Endothelial cell of umbilical vein (primary cell): ENCODE results near the gene SOWAHD. TPM values are rescaled to one million over a fixed set of nuclear protein-coding genes. Genes with fewer than 3 reads are reported as not detected.

ENCODE experiments used
- BruUV-seq: library from RNA; stranded (reverse); fragments of 400-500 nt; replicated peaks from 2 replicates; lab custom pipeline; 2021; lab: Mats Ljungman, UMichigan
- CTCF ChIA-PET: fragments of 300-600, 350-600 bp; sonication (Branson Sonifier 250); formaldehyde crosslinking; loops from one replicate; lab custom pipeline; 2021; ENCODE audit warnings: antibody characterized with exemption, inconsistent platforms; lab: Charles Lee
- POLR2A ChIA-PET: fragments of 300-600, 350-600 bp; sonication (Branson Sonifier 250); formaldehyde crosslinking; loops from one replicate; lab custom pipeline; 2021; ENCODE audit warnings: antibody characterized with exemption, inconsistent platforms; lab: Charles Lee
- DNase-seq: peaks from one replicate; pipeline ENCODE4 v3.0.0-alpha.2; 2011; ENCODE audit warnings: low read depth, low spot score
- FAIRE-seq: peaks from 2 replicates; lab custom pipeline; 2011; peaks lifted over from hg19 to GRCh38; lab: Jason Lieb, UNC
- H2AFZ ChIP-seq: 2 replicates; pipeline ENCODE4 v1.6.0; 2012; ENCODE audit warnings: low read depth, low read length, control low read depth, inconsistent platforms
- H3K27ac ChIP-seq: 2 replicates; pipeline ENCODE4 v1.5.1; 2011; ENCODE audit warnings: low read depth, mild to moderate bottlenecking, control low read depth, low read length, moderate library complexity; ENCODE audit not compliant: insufficient read depth
- H3K27me3 ChIP-seq, 2 experiments: 2 replicates each; pipeline versions ENCODE4 v1.6.0 to v1.6.1; 2011; ENCODE audit warnings: low read length in 2 of 2, mixed read lengths in 1 of 2; ENCODE audit not compliant: control insufficient read depth in 2 of 2, insufficient read depth in 2 of 2
- H3K36me3 ChIP-seq, 2 experiments: 2 replicates in 1 of 2; 3 replicates in 1 of 2; pipeline ENCODE4 v1.5.1; 2011; ENCODE audit warnings: low read length in 2 of 2, mild to moderate bottlenecking in 1 of 2, moderate library complexity in 1 of 2; ENCODE audit not compliant: control insufficient read depth in 2 of 2, insufficient read depth in 2 of 2; ENCODE audit errors: extremely low read depth in 1 of 2
- H3K4me1 ChIP-seq: 3 replicates; pipeline ENCODE4 v1.5.1; 2011; ENCODE audit warnings: mild to moderate bottlenecking, low read length; ENCODE audit not compliant: control insufficient read depth, insufficient read depth; ENCODE audit errors: extremely low read depth
- H3K4me2 ChIP-seq: 2 replicates; pipeline ENCODE4 v1.6.1; 2011; ENCODE audit warnings: low read length, control low read depth, mixed read lengths; ENCODE audit not compliant: insufficient read depth
- H3K4me3 ChIP-seq, 3 experiments: fragments of 200-600 bp in 1 of 3; sonication (generic), shearing (Covaris generic) in 1 of 3; replicated peaks in 1 of 3; 2 replicates each; pipeline ENCODE4 v1.5.1; 2011 to 2016; ENCODE audit warnings: control low read depth in 3 of 3, low read length in 3 of 3, mild to moderate bottlenecking in 2 of 3, inconsistent platforms in 1 of 3, low read depth in 1 of 3, moderate library complexity in 1 of 3; ENCODE audit not compliant: insufficient read depth in 1 of 3
- H3K79me2 ChIP-seq: 2 replicates; pipeline ENCODE4 v1.6.0; 2012; ENCODE audit warnings: low read length, inconsistent platforms; ENCODE audit not compliant: control insufficient read depth, insufficient read depth
- H3K9ac ChIP-seq: replicated peaks from 2 replicates; pipeline ENCODE3; 2011; ENCODE audit warnings: low read length, control low read depth; ENCODE audit not compliant: insufficient read depth; ENCODE audit errors: extremely low read depth
- H3K9me1 ChIP-seq: replicated peaks from 3 replicates; pipeline ENCODE4 v1.6.0; 2011; ENCODE audit warnings: mild to moderate bottlenecking, low read length; ENCODE audit not compliant: control insufficient read depth, insufficient read depth; ENCODE audit errors: extremely low read depth
- H3K9me3 ChIP-seq: replicated peaks from 2 replicates; pipeline ENCODE4 v1.5.1; 2012; ENCODE audit warnings: low read length, inconsistent platforms; ENCODE audit not compliant: control insufficient read depth, insufficient read depth
- H4K20me1 ChIP-seq: replicated peaks from 2 replicates; pipeline ENCODE3; 2011; ENCODE audit warnings: mild to moderate bottlenecking, low read length; ENCODE audit not compliant: control insufficient read depth, insufficient read depth; ENCODE audit errors: extremely low read depth
- EZH2 ChIP-seq: IDR thresholded peaks from 2 replicates; pipeline ENCODE4 v1.6.1; 2012; ENCODE audit warnings: borderline replicate concordance, low read depth, mild to moderate bottlenecking, moderate library complexity, low read length, inconsistent platforms; ENCODE audit not compliant: severe bottlenecking
- FOS ChIP-seq: IDR thresholded peaks from 2 replicates; pipeline ENCODE4 v1.6.1; 2011; ENCODE audit warnings: mild to moderate bottlenecking, low read length, moderate library complexity, borderline replicate concordance; ENCODE audit not compliant: insufficient read depth
- GATA2 ChIP-seq: IDR thresholded peaks from 2 replicates; pipeline ENCODE4 v1.7.0; 2011; ENCODE audit warnings: low read depth, mild to moderate bottlenecking, moderate library complexity, mixed read lengths, low read length; ENCODE audit not compliant: insufficient read length, insufficient read depth
- JUN ChIP-seq: IDR thresholded peaks from 2 replicates; pipeline ENCODE4 v1.6.1; 2011; ENCODE audit warnings: borderline replicate concordance, low read depth; ENCODE audit not compliant: insufficient read length, insufficient read depth
- MAX ChIP-seq: IDR thresholded peaks from 2 replicates; pipeline ENCODE4 v1.6.1; 2011; ENCODE audit not compliant: insufficient read depth, insufficient read length
- MYC ChIP-seq: IDR thresholded peaks from one replicate; pipeline ENCODE4 v1.6.1; 2011; ENCODE audit warnings: mild to moderate bottlenecking, low read depth, low read length
- POLR2A ChIP-seq: IDR thresholded peaks from 2 replicates; pipeline ENCODE4 v1.6.1; 2012; ENCODE audit warnings: low read depth, mild to moderate bottlenecking, control low read depth, low read length
- POLR2AphosphoS5 ChIP-seq: IDR thresholded peaks from 2 replicates; pipeline ENCODE4 v1.6.1; 2012; ENCODE audit warnings: low read depth, mild to moderate bottlenecking, control low read depth, low read length, moderate library complexity; ENCODE audit not compliant: insufficient read depth
- dilution Hi-C: fragments of 300-500 bp; cut with MboI; formaldehyde crosslinking; loops from one replicate; pipeline ENCODE4 v1.15.0; 2019; ENCODE audit warnings: low sequenced_read_pairs; ENCODE audit not compliant: extremely low pct_ligation_motif_present
- intact Hi-C: fragments of 100-400 bp; cut with micrococcal nuclease; formaldehyde crosslinking; loops from one replicate; pipeline ENCODE4 v1.10.0; 2022
- polyA plus RNA-seq, 4 experiments: library from polyadenylated mRNA; depleted of rRNA in 3 of 4; stranded (reverse) in 3 of 4; unstranded in 1 of 4; fragments of >200 nt; gene quantifications; 2 replicates each; pipeline versions ENCODE4 v1.2.1 to v1.2.3, GENCODE V29; 2011 to 2012; ENCODE audit warnings: missing spikeins in 1 of 4
- total RNA-seq: library from RNA; stranded (reverse); gene quantifications from 2 replicates; pipeline ENCODE4 v1.2.3, GENCODE V29; 2021
- TF ChIP-seq, protein P1 (sequence below), 2 donors: IDR thresholded peaks; 1 replicate in 1 of 2; 2 replicates in 1 of 2; pipeline ENCODE4 v1.5.1; 2011; ENCODE audit warnings: low read length in 2 of 2, mild to moderate bottlenecking in 2 of 2, moderate library complexity in 2 of 2, control low read depth in 1 of 2, inconsistent platforms in 1 of 2, low read depth in 1 of 2; ENCODE audit not compliant: insufficient read depth in 1 of 2; ENCODE audit errors: extremely low read depth in 1 of 2

Gene SOWAHD
- total and polyA plus RNA-seq, 2 donors (not counting 3 experiments of a cell fraction or from before 2014, with no cell fraction given), result not detected

GRCh38 chrX:119726900-119727555, 31.4 kb upstream of the SOWAHD start:
- dilution Hi-C loops (no loop called here), intact Hi-C loops (no loop called here)
- H3K27me3 ChIP-seq, result no peaks in the 10 kb centered on the region

More at GRCh38 chrX:119726900-119727555, 31.4 kb upstream of the SOWAHD start:
- ChIA-PET CTCF (interaction anchor here (0.5 to 10.5 kb wide), 3 partner anchors 16 to 211 kb away, joined by 3 to 106 read pairs (median 5); no protein-coding TSS in a partner anchor), POLR2A (interaction anchor here (0.5 kb wide), 1 partner anchor 9 kb away, joined by 4 read pairs; no protein-coding TSS in a partner anchor)
- no peaks in the 10 kb centered on the region for H3K36me3 ChIP-seq
- H3K4me1 ChIP-seq, result no peaks in the 10 kb centered on the region
- no peak for TF ChIP-seq MAX
- TF ChIP-seq POLR2AphosphoS5, result no peak
- TF ChIP-seq FOS, result no peak
- TF ChIP-seq GATA2, result no peak
- TF ChIP-seq EZH2, result no peak
- no peak for TF ChIP-seq JUN
- TF ChIP-seq, protein P1, sequence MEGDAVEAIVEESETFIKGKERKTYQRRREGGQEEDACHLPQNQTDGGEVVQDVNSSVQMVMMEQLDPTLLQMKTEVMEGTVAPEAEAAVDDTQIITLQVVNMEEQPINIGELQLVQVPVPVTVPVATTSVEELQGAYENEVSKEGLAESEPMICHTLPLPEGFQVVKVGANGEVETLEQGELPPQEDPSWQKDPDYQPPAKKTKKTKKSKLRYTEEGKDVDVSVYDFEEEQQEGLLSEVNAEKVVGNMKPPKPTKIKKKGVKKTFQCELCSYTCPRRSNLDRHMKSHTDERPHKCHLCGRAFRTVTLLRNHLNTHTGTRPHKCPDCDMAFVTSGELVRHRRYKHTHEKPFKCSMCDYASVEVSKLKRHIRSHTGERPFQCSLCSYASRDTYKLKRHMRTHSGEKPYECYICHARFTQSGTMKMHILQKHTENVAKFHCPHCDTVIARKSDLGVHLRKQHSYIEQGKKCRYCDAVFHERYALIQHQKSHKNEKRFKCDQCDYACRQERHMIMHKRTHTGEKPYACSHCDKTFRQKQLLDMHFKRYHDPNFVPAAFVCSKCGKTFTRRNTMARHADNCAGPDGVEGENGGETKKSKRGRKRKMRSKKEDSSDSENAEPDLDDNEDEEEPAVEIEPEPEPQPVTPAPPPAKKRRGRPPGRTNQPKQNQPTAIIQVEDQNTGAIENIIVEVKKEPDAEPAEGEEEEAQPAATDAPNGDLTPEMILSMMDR (IDR thresholded peaks at IDR 0.05; ENCODE audit: extremely low read depth in 1 of 2, insufficient read depth in 1 of 2, low read depth in 1 of 2, low read length in 2 of 2), result no peak
- no peak for TF ChIP-seq MYC
- no peak for TF ChIP-seq POLR2A
- no peak for DNase-seq
- no peaks in the 10 kb centered on the region for H3K9me1 ChIP-seq
- no peak for FAIRE-seq
- no peaks in the 10 kb centered on the region for H3K9me3 ChIP-seq
- H2AFZ ChIP-seq, result no peak overlapping the region
- no peaks in the 10 kb centered on the region for H4K20me1 ChIP-seq
- H3K9ac ChIP-seq, result no peak overlapping the region
- no peaks in the 10 kb centered on the region for H3K79me2 ChIP-seq
- H3K27ac ChIP-seq, result no peak overlapping the region
- no TSS peak for BruUV-seq
- H3K4me3 ChIP-seq, result no peak overlapping the region
- H3K4me2 ChIP-seq, result no peak overlapping the region
